ENCODE results near the gene ZFYVE28. TPM values are rescaled to one million over a fixed set of nuclear protein-coding genes. Genes with fewer than 3 reads are reported as not detected.

Gene ZFYVE28
- total RNA-seq, 1 experiment from 2014 or later: 19.2 TPM

- POLR2A ChIA-PET: no interaction called here
- Histone ChIP-seq H3K9ac (ENCODE audit: low read length) (no peak overlapping the region), H3K27ac (ENCODE audit: low read depth, low read length) (peak overlapping the region; percentile 25; the same call in 1 of the 2 replicates), H3K9me3 (ENCODE audit: control insufficient read depth in 1 of 2, insufficient read depth in 1 of 2, low read depth in 1 of 2, low read length in 2 of 2) (no peaks in the 10 kb centered on the region), H3K4me3 (replicated peaks in 1 of 2; ENCODE audit: low read depth in 1 of 2, low read length in 2 of 2) (no peak overlapping the region), H3K79me2 (ENCODE audit: insufficient read depth, low read length) (no peaks in the 10 kb centered on the region), H3K4me2 (ENCODE audit: low read length) (peak overlapping the region; percentile 49), H3K27me3 (ENCODE audit: insufficient read depth, low read length) (no peaks in the 10 kb centered on the region), H4K20me1 (ENCODE audit: insufficient read depth) (no peaks in the 10 kb centered on the region), H3K36me3 (ENCODE audit: control insufficient read depth in 1 of 2, insufficient read depth in 2 of 2, low read length in 2 of 2) (no peaks in the 10 kb centered on the region), H3K9me2 (ENCODE audit: insufficient read depth) (no peaks in the 10 kb centered on the region), H2AFZ (ENCODE audit: low read depth, low read length, poor library complexity, severe bottlenecking) (no peak overlapping the region), H3K4me1 (ENCODE audit: control insufficient read depth in 1 of 2, insufficient read depth in 2 of 2, low read length in 2 of 2) (peaks cover 26 to 40% of the 10 kb centered on the region in 2 experiments)
- CTCF ChIA-PET: no interaction called here
- no peak for DNase-seq (ENCODE audit: low read depth, low spot score)
- no peak for TF ChIP-seq SIN3A (IDR thresholded peaks at IDR 0.05; ENCODE audit: low read depth)
- no peak for TF ChIP-seq SP1 (IDR thresholded peaks at IDR 0.05; ENCODE audit: low read depth)
- TF ChIP-seq ZBTB33 (IDR thresholded peaks at IDR 0.05; ENCODE audit: extremely low read depth, insufficient replicate concordance, low read length): no peak
- no peak for TF ChIP-seq EZH2 (IDR thresholded peaks at IDR 0.05)
- no peak for TF ChIP-seq ELF1 (IDR thresholded peaks at IDR 0.05; ENCODE audit: borderline replicate concordance, low read depth)
- TF ChIP-seq ZFX (IDR thresholded peaks at IDR 0.05): no peak
- no peak for TF ChIP-seq EGR1 (IDR thresholded peaks at IDR 0.05; ENCODE audit: low read depth)
- no peak for TF ChIP-seq CEBPB (IDR thresholded peaks at IDR 0.05; ENCODE audit: low read depth)
- TF ChIP-seq ATF3 (IDR thresholded peaks at IDR 0.05): no peak
- TF ChIP-seq CBX3 (IDR thresholded peaks at IDR 0.05; ENCODE audit: low read depth): no peak
- no peak for TF ChIP-seq FOSL1 (IDR thresholded peaks at IDR 0.05; ENCODE audit: low read depth)
- no peak for TF ChIP-seq EZH2phosphoT487 (IDR thresholded peaks at IDR 0.05; ENCODE audit: borderline replicate concordance)
- TF ChIP-seq POLR2A (IDR thresholded peaks at IDR 0.05; ENCODE audit: borderline replicate concordance, extremely low read depth, insufficient read depth, insufficient read length): no peak
- no peak for TF ChIP-seq TCF7L2 (IDR thresholded peaks at IDR 0.05; ENCODE audit: borderline replicate concordance, extremely low read depth, insufficient read depth, insufficient read length)
- TF ChIP-seq CTCF (IDR thresholded peaks at IDR 0.05 in 2 of 3, conservative IDR thresholded peaks at IDR 0.05 in 1 of 3; ENCODE audit: borderline replicate concordance in 1 of 3, insufficient read depth in 1 of 3, low read depth in 2 of 3, low read length in 2 of 3): no peak
- no peak for TF ChIP-seq YY1 (IDR thresholded peaks at IDR 0.05; ENCODE audit: extremely low read depth, insufficient replicate concordance, low read depth, low read length)
- no peak for TF ChIP-seq POLR2AphosphoS5 (IDR thresholded peaks at IDR 0.05; ENCODE audit: low read depth, low read length)
- no peak for TF ChIP-seq RAD21 (IDR thresholded peaks at IDR 0.05; ENCODE audit: low read depth)
- TF ChIP-seq JUND (IDR thresholded peaks at IDR 0.05): no peak
- no TSS peak for BruUV-seq (replicated peaks)
- intact Hi-C loops (cut with micrococcal nuclease): no loop called here
- ATAC-seq: no peak
- RAD21 ChIA-PET (ENCODE audit: low non-redundant PET in 1 of 2, low total read pairs in 2 of 2, uncharacterized antibody in 2 of 2, unreplicated experiment in 2 of 2): no interaction called here
Measured at GRCh38 chr4:2333916-2334644, 84.4 kb downstream of the ZFYVE28 start.

All from HCT116 (cell line).